Vagina (tissue), 2 donors: ENCODE data around the gene RICTOR. TPM values are rescaled to one million over a fixed set of nuclear protein-coding genes. Genes with fewer than 3 reads are reported as not detected.

Source experiments
- DNase-seq, 2 donors: peaks; one replicate each; pipeline ENCODE4 v3.0.0-alpha.2; 2017; ENCODE audit errors: extremely low spot score in 2 of 2
- H3K27ac ChIP-seq: fragments of 200-600 bp; sonication (generic); one replicate; pipeline ENCODE4 v1.5.1; 2019
- H3K27me3 ChIP-seq: fragments of 200-600 bp; sonication (generic); one replicate; pipeline ENCODE4 v1.5.1; 2019
- H3K36me3 ChIP-seq, 2 donors: fragments of 200-600 bp; sonication (generic); one replicate each; pipeline ENCODE4 v1.5.1; 2017 to 2019
- H3K4me1 ChIP-seq: fragments of 200-600 bp; sonication (generic); one replicate; pipeline ENCODE4 v1.5.1; 2019
- H3K4me3 ChIP-seq, 2 donors: fragments of 200-600 bp; sonication (generic); 1 replicate in 1 of 2; 2 replicates in 1 of 2; pipeline ENCODE4 v1.5.1; 2016 to 2019
- H3K9me3 ChIP-seq: fragments of 200-600 bp; sonication (generic); one replicate; pipeline ENCODE4 v1.5.1; 2019
- CTCF ChIP-seq, 3 experiments: fragments of 450-650 bp in 2 of 3; fragments of 200-600 bp in 1 of 3; sonication (generic) in 1 of 3; IDR thresholded peaks; one replicate each; pipeline ENCODE4 v1.5.1; 2017 to 2019; ENCODE audit warnings: antibody characterized with exemption in 3 of 3, mild to moderate bottlenecking in 2 of 3, moderate library complexity in 2 of 3
- POLR2A ChIP-seq, 2 donors: fragments of 450-650 bp; IDR thresholded peaks; one replicate each; pipeline ENCODE4 v1.6.1; 2017; ENCODE audit warnings: antibody characterized with exemption in 2 of 2, mild to moderate bottlenecking in 2 of 2, moderate library complexity in 2 of 2
- POLR2AphosphoS5 ChIP-seq, 2 donors: sonication (generic); formaldehyde crosslinking; IDR thresholded peaks; one replicate each; pipeline ENCODE4 v1.9.0; 2017; ENCODE audit warnings: antibody characterized with exemption in 2 of 2, mild to moderate bottlenecking in 2 of 2, low read depth in 1 of 2; ENCODE audit not compliant: insufficient read depth in 1 of 2
- intact Hi-C: fragments of 100-400 bp; cut with DNase I; formaldehyde crosslinking; loops from one replicate; pipeline ENCODE4 v1.15.1; 2023
- total RNA-seq: library from RNA; depleted of rRNA; stranded (reverse); fragments of >200 nt; gene quantifications from one replicate; pipeline ENCODE4 v1.2.3, GENCODE V29; 2016

Gene RICTOR
- total RNA-seq, 1 donor from 2014 or later: 39.3 TPM

- TF ChIP-seq POLR2A (IDR thresholded peaks at IDR 0.05) (no peak), CTCF (IDR thresholded peaks at IDR 0.05) (no peak), POLR2AphosphoS5 (IDR thresholded peaks at IDR 0.05; ENCODE audit: insufficient read depth in 1 of 2, low read depth in 1 of 2) (no peak)
- Histone ChIP-seq H3K4me3 (no peak overlapping the region), H3K27ac (no peak overlapping the region), H3K27me3 (no peaks in the 10 kb centered on the region), H3K36me3 (peaks cover 0 to 6% of the 10 kb centered on the region in 2 donors), H3K4me1 (peaks cover 28% of the 10 kb centered on the region), H3K9me3 (no peaks in the 10 kb centered on the region)
- intact Hi-C loops: no loop called here
- DNase-seq: no peak
Measured at GRCh38 chr5:39022151-39022550, 52.0 kb downstream of the RICTOR start.

DNA sequence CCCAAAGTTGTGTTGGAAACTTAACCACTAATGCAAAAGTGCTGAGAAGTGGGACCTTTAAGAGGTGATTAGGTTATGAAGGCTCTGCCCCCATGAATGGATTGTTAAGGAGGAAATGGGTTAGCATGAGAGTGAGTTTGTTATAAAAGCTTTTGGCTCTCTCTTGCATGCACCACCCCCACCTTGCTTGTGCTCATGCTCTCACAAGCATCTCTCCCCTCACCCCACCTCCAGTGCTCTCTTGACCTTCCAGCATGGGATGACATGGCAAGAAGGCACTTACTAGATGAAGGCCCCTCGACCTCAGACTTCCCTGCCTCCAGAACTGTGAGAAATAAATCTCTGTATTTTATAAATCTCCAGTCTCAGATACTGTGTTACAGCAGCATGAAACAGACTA lies 52.8 kb downstream of the RICTOR start:
- DNase-seq: no peak
- no peaks in the 10 kb centered on the region for H3K9me3 ChIP-seq
- intact Hi-C loops: no loop called here

GRCh38 chr5:39020458-39020857 lies 53.7 kb downstream of the RICTOR start:
- peaks cover 42% of the 10 kb centered on the region for H3K4me1 ChIP-seq
- H3K27me3 ChIP-seq: no peaks in the 10 kb centered on the region
- intact Hi-C loops: no loop called here
- H3K4me3 ChIP-seq: no peak overlapping the region
- H3K36me3 ChIP-seq: peaks cover 0 to 6% of the 10 kb centered on the region in 2 donors
- H3K9me3 ChIP-seq: no peaks in the 10 kb centered on the region
- no peak for DNase-seq
- TF ChIP-seq POLR2A (IDR thresholded peaks at IDR 0.05) (no peak), CTCF (IDR thresholded peaks at IDR 0.05) (no peak), POLR2AphosphoS5 (IDR thresholded peaks at IDR 0.05; ENCODE audit: insufficient read depth in 1 of 2, low read depth in 1 of 2) (no peak)
- no peak overlapping the region for H3K27ac ChIP-seq

More for the DNA sequence above, 52.8 kb downstream of the RICTOR start:
- Histone ChIP-seq H3K27me3 (no peaks in the 10 kb centered on the region), H3K4me1 (peaks cover 36% of the 10 kb centered on the region), H3K27ac (no peak overlapping the region), H3K36me3 (peaks cover 0 to 6% of the 10 kb centered on the region in 2 donors), H3K4me3 (no peak overlapping the region)
- TF ChIP-seq POLR2AphosphoS5 (IDR thresholded peaks at IDR 0.05; ENCODE audit: insufficient read depth in 1 of 2, low read depth in 1 of 2) (no peak), POLR2A (IDR thresholded peaks at IDR 0.05) (no peak), CTCF (IDR thresholded peaks at IDR 0.05) (no peak)

DNA sequence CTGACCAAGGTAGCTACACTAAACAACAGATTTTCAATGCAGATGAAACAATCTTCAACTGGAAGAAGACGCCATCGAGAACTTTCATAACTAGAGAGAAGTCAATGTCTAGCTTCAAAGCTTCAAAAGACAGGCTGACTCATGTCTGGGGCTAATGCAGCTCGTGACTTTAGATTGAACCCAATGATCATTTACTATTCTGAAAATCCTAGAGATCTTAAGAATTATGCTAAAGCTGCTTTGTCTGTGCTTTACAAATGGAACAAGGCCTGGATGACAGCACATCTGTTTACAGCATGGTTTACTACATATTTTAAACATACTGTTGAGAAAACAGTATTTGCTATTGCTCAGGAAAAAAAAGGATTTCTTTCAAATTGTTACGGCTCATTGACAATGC lies 54.9 kb downstream of the RICTOR start:
- peaks cover 0 to 6% of the 10 kb centered on the region in 2 donors for H3K36me3 ChIP-seq
- H3K27ac ChIP-seq: no peak overlapping the region
- intact Hi-C loops: loop anchor here (10.0 kb wide), 1 partner anchor 56 kb away; the partner anchor contains the start of gene RICTOR
- H3K27me3 ChIP-seq: no peaks in the 10 kb centered on the region
- no peaks in the 10 kb centered on the region for H3K9me3 ChIP-seq
- H3K4me1 ChIP-seq: peaks cover 44% of the 10 kb centered on the region
- TF ChIP-seq CTCF (IDR thresholded peaks at IDR 0.05) (no peak), POLR2A (IDR thresholded peaks at IDR 0.05) (no peak), POLR2AphosphoS5 (IDR thresholded peaks at IDR 0.05; ENCODE audit: insufficient read depth in 1 of 2, low read depth in 1 of 2) (no peak)
- no peak overlapping the region for H3K4me3 ChIP-seq
- DNase-seq: no peak

GRCh38 chr5:39017504-39017903 lies 56.7 kb downstream of the RICTOR start:
- intact Hi-C loops: loop anchor here (10.0 kb wide), 1 partner anchor 57 kb away; the partner anchor contains the start of gene RICTOR
- peaks cover 0 to 6% of the 10 kb centered on the region in 2 donors for H3K36me3 ChIP-seq
- DNase-seq: no peak
- no peaks in the 10 kb centered on the region for H3K27me3 ChIP-seq
- no peak overlapping the region for H3K27ac ChIP-seq
- no peaks in the 10 kb centered on the region for H3K9me3 ChIP-seq
- H3K4me3 ChIP-seq: no peak overlapping the region
- no peak for TF ChIP-seq CTCF (IDR thresholded peaks at IDR 0.05)
- TF ChIP-seq POLR2AphosphoS5 (IDR thresholded peaks at IDR 0.05; ENCODE audit: insufficient read depth in 1 of 2, low read depth in 1 of 2): no peak
- no peak for TF ChIP-seq POLR2A (IDR thresholded peaks at IDR 0.05)
- H3K4me1 ChIP-seq: peaks cover 33% of the 10 kb centered on the region
